Suprapubic skin (tissue), 4 donors: ENCODE results near the gene FMO4. TPM values are rescaled to one million over a fixed set of nuclear protein-coding genes. Genes with fewer than 3 reads are reported as not detected.
"Not testable (repeated sequence)": the region's sequence is repeated elsewhere in the genome, so short reads cannot be mapped to it uniquely, and the experiment has no call there.

Source experiments
- DNase-seq, 2 donors: peaks; one replicate each; pipeline ENCODE4 v3.0.0-alpha.2; 2019; ENCODE audit warnings: low spot score in 2 of 2
- H3K27ac ChIP-seq: fragments of 200-600 bp; sonication (generic); one replicate; pipeline ENCODE4 v1.5.1; 2019
- H3K27me3 ChIP-seq: fragments of 200-600 bp; sonication (generic); one replicate; pipeline ENCODE4 v1.5.1; 2019
- H3K36me3 ChIP-seq: fragments of 200-600 bp; sonication (generic); one replicate; pipeline ENCODE4 v1.5.1; 2019
- H3K4me1 ChIP-seq: fragments of 200-600 bp; sonication (generic); one replicate; pipeline ENCODE4 v1.5.1; 2019
- H3K4me3 ChIP-seq: fragments of 200-600 bp; sonication (generic); one replicate; pipeline ENCODE4 v1.5.1; 2019; ENCODE audit warnings: mild to moderate bottlenecking
- H3K9me3 ChIP-seq: fragments of 200-600 bp; sonication (generic); one replicate; pipeline ENCODE4 v1.5.1; 2019
- CTCF ChIP-seq, 2 donors: fragments of 200-600 bp in 1 of 2; fragments of 450-650 bp in 1 of 2; sonication (generic) in 1 of 2; IDR thresholded peaks; one replicate each; pipeline ENCODE4 v1.5.1; 2016 to 2019; ENCODE audit warnings: antibody characterized with exemption in 2 of 2, mild to moderate bottlenecking in 1 of 2, moderate library complexity in 1 of 2
- EP300 ChIP-seq: sonication (generic); formaldehyde crosslinking; IDR thresholded peaks from one replicate; pipeline ENCODE4 v1.6.1; 2017; ENCODE audit warnings: antibody characterized with exemption
- POLR2A ChIP-seq, 2 donors: fragments of 450-650 bp; IDR thresholded peaks; one replicate each; pipeline ENCODE4 v1.6.1; 2017; ENCODE audit warnings: antibody characterized with exemption in 2 of 2, mild to moderate bottlenecking in 2 of 2, moderate library complexity in 2 of 2
- POLR2AphosphoS5 ChIP-seq, 3 donors: sonication (generic); formaldehyde crosslinking; IDR thresholded peaks; one replicate each; pipeline ENCODE4 v1.6.1; 2017; ENCODE audit warnings: antibody characterized with exemption in 3 of 3
- WGBS: methylation state at CpG from one replicate; pipeline ENCODE4 v1.1.5; 2018; 5-methylcytosine and 5-hydroxymethylcytosine counted together
- total RNA-seq, 4 donors: library from RNA; depleted of rRNA; stranded (reverse); fragments of >200 nt; gene quantifications; one replicate each; pipeline ENCODE4 v1.1.0, GENCODE V29; 2016

The FMO4 gene
- total RNA-seq, 4 donors from 2014 or later = 1.5 to 6.6 (median 2.7) TPM

- Histone ChIP-seq H3K27ac (no peak overlapping the region), H3K4me1 (no peaks in the 10 kb centered on the region), H3K9me3 (no peaks in the 10 kb centered on the region), H3K36me3 (peaks cover 2% of the 10 kb centered on the region), H3K27me3 (no peaks in the 10 kb centered on the region), H3K4me3 (no peak overlapping the region)
- TF ChIP-seq POLR2AphosphoS5 (IDR thresholded peaks at IDR 0.05) = no peak
- TF ChIP-seq POLR2A (IDR thresholded peaks at IDR 0.05) = no peak
- no peak for TF ChIP-seq EP300
- TF ChIP-seq CTCF (IDR thresholded peaks at IDR 0.05) = no peak
- DNase-seq = no peak
- WGBS = 99% methylated on average over 5 of the region's 7 CpGs
These were observed 15.3 kb downstream of the FMO4 start for GRCh38 chr1:171329251-171329650.

DNA sequence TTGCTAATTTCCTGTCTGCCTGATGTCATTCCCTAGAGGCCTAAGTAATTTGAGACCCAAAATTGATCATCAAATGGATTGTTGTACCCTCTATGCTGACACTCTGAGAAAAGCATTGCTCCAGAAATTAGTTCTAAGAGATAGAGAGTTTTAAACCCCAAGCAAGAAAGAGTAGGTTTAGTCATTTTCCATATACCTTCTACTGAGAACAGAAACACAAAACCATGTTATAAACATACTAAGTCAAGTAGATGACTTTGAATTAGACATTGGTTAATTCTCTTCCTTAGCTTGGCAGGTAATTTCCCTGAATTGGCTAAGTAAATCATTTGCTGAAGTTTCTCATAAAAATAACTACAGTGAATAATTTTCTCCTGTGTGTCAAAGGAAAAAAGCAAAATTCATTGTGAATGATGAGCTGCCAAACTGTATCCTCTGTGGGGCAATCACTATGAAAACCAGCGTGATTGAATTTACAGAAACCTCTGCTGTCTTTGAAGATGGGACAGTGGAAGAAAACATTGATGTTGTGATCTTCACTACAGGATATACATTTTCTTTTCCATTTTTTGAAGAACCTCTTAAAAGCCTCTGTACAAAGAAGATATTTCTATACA, 20.1 kb downstream of the FMO4 start:
- 83% methylated on average over 1 of the region's 1 CpG for WGBS
- H3K36me3 ChIP-seq = peaks cover 3% of the 10 kb centered on the region
- no peak overlapping the region for H3K27ac ChIP-seq
- no peak for TF ChIP-seq CTCF (IDR thresholded peaks at IDR 0.05)
- no peak for TF ChIP-seq EP300
- TF ChIP-seq POLR2AphosphoS5 (IDR thresholded peaks at IDR 0.05) = no peak
- no peak for TF ChIP-seq POLR2A (IDR thresholded peaks at IDR 0.05)
- no peak for DNase-seq
- H3K27me3 ChIP-seq = no peaks in the 10 kb centered on the region
- no peak overlapping the region for H3K4me3 ChIP-seq
- no peaks in the 10 kb centered on the region for H3K4me1 ChIP-seq
- H3K9me3 ChIP-seq = no peaks in the 10 kb centered on the region

DNA sequence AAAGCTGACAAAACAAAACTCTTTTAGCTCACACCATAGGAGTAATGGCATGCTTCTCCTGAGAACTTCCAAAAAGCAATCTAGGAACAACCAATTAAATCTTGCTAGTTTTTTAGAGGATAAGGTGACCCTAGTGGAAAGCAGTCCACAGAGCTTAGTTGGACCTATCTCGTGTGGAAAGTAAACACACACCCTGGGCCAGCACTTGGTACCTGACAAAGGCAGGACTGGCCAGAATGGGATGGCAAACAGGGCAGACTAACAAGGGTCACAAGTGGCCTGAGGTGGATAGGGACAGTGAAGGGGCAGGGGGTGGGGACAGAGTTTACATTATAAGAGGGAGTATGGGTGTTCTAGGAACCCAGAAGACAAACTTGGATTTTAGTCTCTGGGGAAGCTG, 22.0 kb downstream of the FMO4 start:
- Histone ChIP-seq H3K27ac (no peak overlapping the region), H3K4me3 (no peak overlapping the region), H3K27me3 (no peaks in the 10 kb centered on the region), H3K4me1 (no peaks in the 10 kb centered on the region), H3K36me3 (peaks cover 3% of the 10 kb centered on the region), H3K9me3 (no peaks in the 10 kb centered on the region)
- no peak for DNase-seq
- no peak for TF ChIP-seq EP300
- 84% methylated on average over 1 of the region's 1 CpG for WGBS

DNA sequence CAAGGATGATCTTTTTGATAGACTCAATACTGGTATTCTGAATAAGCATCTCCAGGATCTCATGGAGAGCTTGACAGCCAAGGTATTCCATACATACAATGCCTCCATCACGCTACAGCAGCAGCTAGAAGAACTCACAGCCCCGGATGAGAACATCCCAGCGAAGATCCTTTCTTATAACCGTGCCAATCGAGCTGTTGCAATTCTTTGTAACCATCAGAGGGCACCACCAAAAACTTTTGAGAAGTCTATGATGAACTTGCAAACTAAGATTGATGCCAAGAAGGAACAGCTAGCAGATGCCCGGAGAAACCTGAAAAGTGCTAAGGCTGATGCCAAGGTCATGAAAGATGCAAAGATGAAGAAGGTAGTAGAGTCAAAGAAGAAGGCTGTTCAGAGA, 25.4 kb downstream of the FMO4 start:
- 90% methylated on average over 6 of the region's 6 CpGs for WGBS
- H3K9me3 ChIP-seq, H3K27me3 ChIP-seq, DNase-seq, H3K4me3 ChIP-seq, H3K27ac ChIP-seq, H3K36me3 ChIP-seq: not testable (repeated sequence)
- peaks cover 11% of the 10 kb centered on the region for H3K4me1 ChIP-seq

DNA sequence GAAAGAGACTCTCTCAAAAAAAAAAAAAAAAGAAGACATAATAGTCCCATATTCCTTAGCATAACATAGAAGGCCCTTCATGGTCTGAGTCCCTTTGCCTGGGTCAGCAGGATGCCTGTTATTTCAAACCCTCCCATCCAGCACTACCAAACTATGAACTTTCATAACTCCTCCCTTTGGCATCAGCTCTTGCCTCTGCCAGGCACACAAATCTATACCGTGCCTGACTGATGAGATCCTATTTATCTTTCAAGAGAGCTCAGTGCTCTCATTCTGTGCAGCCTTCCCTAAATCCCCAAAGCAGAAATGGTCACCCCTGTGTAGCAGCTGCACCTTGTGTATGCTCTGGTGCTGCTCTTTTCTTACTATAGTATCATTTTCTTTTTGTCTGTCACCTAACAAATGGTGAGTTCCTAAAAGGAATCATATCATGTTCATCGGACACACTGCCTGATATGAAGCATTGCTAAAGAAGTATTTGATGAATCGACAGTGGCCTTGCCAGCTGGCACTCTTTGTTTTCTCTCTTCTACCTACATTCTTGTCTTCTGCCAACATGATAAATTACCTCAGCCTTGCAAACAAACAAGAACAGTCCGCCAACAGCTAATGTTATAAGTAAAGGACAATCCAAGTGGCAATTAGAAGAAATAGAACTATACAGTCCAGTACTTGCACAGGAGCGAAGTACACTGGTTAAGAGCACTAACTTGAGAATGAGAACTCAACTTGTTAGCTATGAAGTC, 29.9 kb downstream of the FMO4 start:
- Histone ChIP-seq H3K27me3 (no peaks in the 10 kb centered on the region), H3K36me3 (no peaks in the 10 kb centered on the region), H3K4me1 (peaks cover 18% of the 10 kb centered on the region), H3K9me3 (no peaks in the 10 kb centered on the region), H3K27ac (no peak overlapping the region), H3K4me3 (no peak overlapping the region)
- 56% methylated on average over 5 of the region's 5 CpGs for WGBS
- no peak for DNase-seq
- TF ChIP-seq EP300 (no peak), POLR2AphosphoS5 (IDR thresholded peaks at IDR 0.05) (no peak), POLR2A (IDR thresholded peaks at IDR 0.05) (no peak), CTCF (IDR thresholded peaks at IDR 0.05) (no peak)

- H3K36me3 ChIP-seq = no peaks in the 10 kb centered on the region
- H3K4me3 ChIP-seq = no peak overlapping the region
- H3K27me3 ChIP-seq = no peaks in the 10 kb centered on the region
- TF ChIP-seq POLR2A (IDR thresholded peaks at IDR 0.05) = no peak
- no peak for TF ChIP-seq POLR2AphosphoS5 (IDR thresholded peaks at IDR 0.05)
- TF ChIP-seq CTCF (IDR thresholded peaks at IDR 0.05) = no peak
- TF ChIP-seq EP300 = no peak
- no peaks in the 10 kb centered on the region for H3K9me3 ChIP-seq
- 40% methylated on average over 6 of the region's 6 CpGs for WGBS
- H3K4me1 ChIP-seq = peaks cover 18% of the 10 kb centered on the region
- no peak for DNase-seq
- H3K27ac ChIP-seq = no peak overlapping the region
These were observed 30.5 kb downstream of the FMO4 start for GRCh38 chr1:171344473-171344820.
